Endothelial cell of umbilical vein (primary cell): ENCODE results near the gene ZNRF1. TPM values are rescaled to one million over a fixed set of nuclear protein-coding genes. Genes with fewer than 3 reads are reported as not detected.

Experiments
- BruUV-seq: library from RNA; stranded (reverse); fragments of 400-500 nt; replicated peaks from 2 replicates; lab custom pipeline; 2021; lab: Mats Ljungman, UMichigan
- CTCF ChIA-PET: fragments of 300-600, 350-600 bp; sonication (Branson Sonifier 250); formaldehyde crosslinking; loops from one replicate; lab custom pipeline; 2021; ENCODE audit warnings: antibody characterized with exemption, inconsistent platforms; lab: Charles Lee
- POLR2A ChIA-PET: fragments of 300-600, 350-600 bp; sonication (Branson Sonifier 250); formaldehyde crosslinking; loops from one replicate; lab custom pipeline; 2021; ENCODE audit warnings: antibody characterized with exemption, inconsistent platforms; lab: Charles Lee
- DNase-seq: peaks from one replicate; pipeline ENCODE4 v3.0.0-alpha.2; 2011; ENCODE audit warnings: low read depth, low spot score
- FAIRE-seq: peaks from 2 replicates; lab custom pipeline; 2011; peaks lifted over from hg19 to GRCh38; lab: Jason Lieb, UNC
- H2AFZ ChIP-seq: 2 replicates; pipeline ENCODE4 v1.6.0; 2012; ENCODE audit warnings: low read depth, low read length, control low read depth, inconsistent platforms
- H3K27ac ChIP-seq: 2 replicates; pipeline ENCODE4 v1.5.1; 2011; ENCODE audit warnings: low read depth, mild to moderate bottlenecking, control low read depth, low read length, moderate library complexity; ENCODE audit not compliant: insufficient read depth
- H3K27me3 ChIP-seq, 2 experiments: 2 replicates each; pipeline versions ENCODE4 v1.6.0 to v1.6.1; 2011; ENCODE audit warnings: low read length in 2 of 2, mixed read lengths in 1 of 2; ENCODE audit not compliant: control insufficient read depth in 2 of 2, insufficient read depth in 2 of 2
- H3K36me3 ChIP-seq, 2 experiments: 2 replicates in 1 of 2; 3 replicates in 1 of 2; pipeline ENCODE4 v1.5.1; 2011; ENCODE audit warnings: low read length in 2 of 2, mild to moderate bottlenecking in 1 of 2, moderate library complexity in 1 of 2; ENCODE audit not compliant: control insufficient read depth in 2 of 2, insufficient read depth in 2 of 2; ENCODE audit errors: extremely low read depth in 1 of 2
- H3K4me1 ChIP-seq: 3 replicates; pipeline ENCODE4 v1.5.1; 2011; ENCODE audit warnings: mild to moderate bottlenecking, low read length; ENCODE audit not compliant: control insufficient read depth, insufficient read depth; ENCODE audit errors: extremely low read depth
- H3K4me2 ChIP-seq: 2 replicates; pipeline ENCODE4 v1.6.1; 2011; ENCODE audit warnings: low read length, control low read depth, mixed read lengths; ENCODE audit not compliant: insufficient read depth
- H3K4me3 ChIP-seq, 3 experiments: fragments of 200-600 bp in 1 of 3; sonication (generic), shearing (Covaris generic) in 1 of 3; replicated peaks in 1 of 3; 2 replicates each; pipeline ENCODE4 v1.5.1; 2011 to 2016; ENCODE audit warnings: control low read depth in 3 of 3, low read length in 3 of 3, mild to moderate bottlenecking in 2 of 3, inconsistent platforms in 1 of 3, low read depth in 1 of 3, moderate library complexity in 1 of 3; ENCODE audit not compliant: insufficient read depth in 1 of 3
- H3K79me2 ChIP-seq: 2 replicates; pipeline ENCODE4 v1.6.0; 2012; ENCODE audit warnings: low read length, inconsistent platforms; ENCODE audit not compliant: control insufficient read depth, insufficient read depth
- H3K9ac ChIP-seq: replicated peaks from 2 replicates; pipeline ENCODE3; 2011; ENCODE audit warnings: low read length, control low read depth; ENCODE audit not compliant: insufficient read depth; ENCODE audit errors: extremely low read depth
- H3K9me1 ChIP-seq: replicated peaks from 3 replicates; pipeline ENCODE4 v1.6.0; 2011; ENCODE audit warnings: mild to moderate bottlenecking, low read length; ENCODE audit not compliant: control insufficient read depth, insufficient read depth; ENCODE audit errors: extremely low read depth
- H3K9me3 ChIP-seq: replicated peaks from 2 replicates; pipeline ENCODE4 v1.5.1; 2012; ENCODE audit warnings: low read length, inconsistent platforms; ENCODE audit not compliant: control insufficient read depth, insufficient read depth
- H4K20me1 ChIP-seq: replicated peaks from 2 replicates; pipeline ENCODE3; 2011; ENCODE audit warnings: mild to moderate bottlenecking, low read length; ENCODE audit not compliant: control insufficient read depth, insufficient read depth; ENCODE audit errors: extremely low read depth
- EZH2 ChIP-seq: IDR thresholded peaks from 2 replicates; pipeline ENCODE4 v1.6.1; 2012; ENCODE audit warnings: borderline replicate concordance, low read depth, mild to moderate bottlenecking, moderate library complexity, low read length, inconsistent platforms; ENCODE audit not compliant: severe bottlenecking
- FOS ChIP-seq: IDR thresholded peaks from 2 replicates; pipeline ENCODE4 v1.6.1; 2011; ENCODE audit warnings: mild to moderate bottlenecking, low read length, moderate library complexity, borderline replicate concordance; ENCODE audit not compliant: insufficient read depth
- GATA2 ChIP-seq: IDR thresholded peaks from 2 replicates; pipeline ENCODE4 v1.7.0; 2011; ENCODE audit warnings: low read depth, mild to moderate bottlenecking, moderate library complexity, mixed read lengths, low read length; ENCODE audit not compliant: insufficient read length, insufficient read depth
- JUN ChIP-seq: IDR thresholded peaks from 2 replicates; pipeline ENCODE4 v1.6.1; 2011; ENCODE audit warnings: borderline replicate concordance, low read depth; ENCODE audit not compliant: insufficient read length, insufficient read depth
- MAX ChIP-seq: IDR thresholded peaks from 2 replicates; pipeline ENCODE4 v1.6.1; 2011; ENCODE audit not compliant: insufficient read depth, insufficient read length
- MYC ChIP-seq: IDR thresholded peaks from one replicate; pipeline ENCODE4 v1.6.1; 2011; ENCODE audit warnings: mild to moderate bottlenecking, low read depth, low read length
- POLR2A ChIP-seq: IDR thresholded peaks from 2 replicates; pipeline ENCODE4 v1.6.1; 2012; ENCODE audit warnings: low read depth, mild to moderate bottlenecking, control low read depth, low read length
- POLR2AphosphoS5 ChIP-seq: IDR thresholded peaks from 2 replicates; pipeline ENCODE4 v1.6.1; 2012; ENCODE audit warnings: low read depth, mild to moderate bottlenecking, control low read depth, low read length, moderate library complexity; ENCODE audit not compliant: insufficient read depth
- dilution Hi-C: fragments of 300-500 bp; cut with MboI; formaldehyde crosslinking; loops from one replicate; pipeline ENCODE4 v1.15.0; 2019; ENCODE audit warnings: low sequenced_read_pairs; ENCODE audit not compliant: extremely low pct_ligation_motif_present
- intact Hi-C: fragments of 100-400 bp; cut with micrococcal nuclease; formaldehyde crosslinking; loops from one replicate; pipeline ENCODE4 v1.10.0; 2022
- polyA plus RNA-seq, 4 experiments: library from polyadenylated mRNA; depleted of rRNA in 3 of 4; stranded (reverse) in 3 of 4; unstranded in 1 of 4; fragments of >200 nt; gene quantifications; 2 replicates each; pipeline versions ENCODE4 v1.2.1 to v1.2.3, GENCODE V29; 2011 to 2012; ENCODE audit warnings: missing spikeins in 1 of 4
- total RNA-seq: library from RNA; stranded (reverse); gene quantifications from 2 replicates; pipeline ENCODE4 v1.2.3, GENCODE V29; 2021
- TF ChIP-seq, protein P1 (sequence below), 2 donors: IDR thresholded peaks; 1 replicate in 1 of 2; 2 replicates in 1 of 2; pipeline ENCODE4 v1.5.1; 2011; ENCODE audit warnings: low read length in 2 of 2, mild to moderate bottlenecking in 2 of 2, moderate library complexity in 2 of 2, control low read depth in 1 of 2, inconsistent platforms in 1 of 2, low read depth in 1 of 2; ENCODE audit not compliant: insufficient read depth in 1 of 2; ENCODE audit errors: extremely low read depth in 1 of 2

Gene ZNRF1
- total and polyA plus RNA-seq, 2 donors (not counting 3 experiments of a cell fraction or from before 2014, with no cell fraction given), result 23.7 to 34.9 TPM

DNA sequence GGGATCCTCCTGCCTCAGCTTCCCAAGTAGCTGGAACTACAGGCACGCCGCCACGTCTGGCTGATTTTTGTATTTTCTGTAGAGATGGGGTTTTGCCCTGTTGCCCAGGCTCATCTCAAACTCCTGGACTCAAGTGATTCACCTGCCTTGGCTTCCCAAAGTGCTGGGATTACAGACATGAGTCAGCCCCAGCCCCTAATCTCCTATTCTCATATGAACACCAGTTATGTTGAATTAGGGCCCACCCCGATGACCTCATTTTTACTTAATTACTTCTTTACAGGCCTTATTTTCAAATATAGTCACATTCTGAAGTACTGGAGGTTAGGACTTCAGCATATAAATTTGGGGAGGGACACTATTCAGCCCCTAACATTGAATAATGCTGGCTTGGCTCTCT, 49.2 kb downstream of the ZNRF1 start:
- no peak overlapping the region for H3K27ac ChIP-seq
- dilution Hi-C loops (no loop called here), intact Hi-C loops (no loop called here)
- POLR2A ChIA-PET, result no interaction called here
- no peaks in the 10 kb centered on the region for H3K27me3 ChIP-seq
- CTCF ChIA-PET, result interaction anchor here (1.1 to 1.4 kb wide), 2 partner anchors 23 to 49 kb away, joined by 3 to 4 read pairs; partner anchors contain the start of gene ZNRF1
- H3K4me2 ChIP-seq, result no peak overlapping the region
- H3K4me1 ChIP-seq, result peaks cover 3% of the 10 kb centered on the region
- no peak overlapping the region for H2AFZ ChIP-seq
- H3K9me1 ChIP-seq, result no peaks in the 10 kb centered on the region
- peaks cover 27% of the 10 kb centered on the region for H3K79me2 ChIP-seq
- no peak overlapping the region for H3K4me3 ChIP-seq
- TF ChIP-seq EZH2, result no peak
- TF ChIP-seq GATA2, result no peak
- no peak for TF ChIP-seq MYC
- no peak for TF ChIP-seq MAX
- TF ChIP-seq JUN, result no peak
- TF ChIP-seq POLR2AphosphoS5, result no peak
- TF ChIP-seq, protein P1, sequence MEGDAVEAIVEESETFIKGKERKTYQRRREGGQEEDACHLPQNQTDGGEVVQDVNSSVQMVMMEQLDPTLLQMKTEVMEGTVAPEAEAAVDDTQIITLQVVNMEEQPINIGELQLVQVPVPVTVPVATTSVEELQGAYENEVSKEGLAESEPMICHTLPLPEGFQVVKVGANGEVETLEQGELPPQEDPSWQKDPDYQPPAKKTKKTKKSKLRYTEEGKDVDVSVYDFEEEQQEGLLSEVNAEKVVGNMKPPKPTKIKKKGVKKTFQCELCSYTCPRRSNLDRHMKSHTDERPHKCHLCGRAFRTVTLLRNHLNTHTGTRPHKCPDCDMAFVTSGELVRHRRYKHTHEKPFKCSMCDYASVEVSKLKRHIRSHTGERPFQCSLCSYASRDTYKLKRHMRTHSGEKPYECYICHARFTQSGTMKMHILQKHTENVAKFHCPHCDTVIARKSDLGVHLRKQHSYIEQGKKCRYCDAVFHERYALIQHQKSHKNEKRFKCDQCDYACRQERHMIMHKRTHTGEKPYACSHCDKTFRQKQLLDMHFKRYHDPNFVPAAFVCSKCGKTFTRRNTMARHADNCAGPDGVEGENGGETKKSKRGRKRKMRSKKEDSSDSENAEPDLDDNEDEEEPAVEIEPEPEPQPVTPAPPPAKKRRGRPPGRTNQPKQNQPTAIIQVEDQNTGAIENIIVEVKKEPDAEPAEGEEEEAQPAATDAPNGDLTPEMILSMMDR (IDR thresholded peaks at IDR 0.05; ENCODE audit: extremely low read depth in 1 of 2, insufficient read depth in 1 of 2, low read depth in 1 of 2, low read length in 2 of 2), result no peak
- TF ChIP-seq POLR2A, result no peak
- no peak for TF ChIP-seq FOS
- no peak overlapping the region for H3K9ac ChIP-seq
- no peaks in the 10 kb centered on the region for H3K9me3 ChIP-seq
- BruUV-seq, result no TSS peak
- no peaks in the 10 kb centered on the region for H3K36me3 ChIP-seq
- no peaks in the 10 kb centered on the region for H4K20me1 ChIP-seq
- no peak for DNase-seq
- no peak for FAIRE-seq
